ENCODE measurements around the gene RPTOR. TPM values are rescaled to one million over a fixed set of nuclear protein-coding genes. Genes with fewer than 3 reads are reported as not detected.

RPTOR gene
- total RNA-seq, 1 experiment from 2014 or later = 58.0 TPM

GRCh38 chr17:80793421-80793820, 248.8 kb downstream of the RPTOR start:
- Histone ChIP-seq H3K4me1 (ENCODE audit: control insufficient read depth, insufficient read depth, low read length) (peaks cover 46% of the 10 kb centered on the region), H3K27ac (ENCODE audit: low read length) (peak overlapping the region; percentile 96), H3K4me3 (ENCODE audit: low read depth in 2 of 2, low read length in 2 of 2) (no peak overlapping the region), H3K9me3 (ENCODE audit: control insufficient read depth, insufficient read depth, low read depth, low read length) (no peaks in the 10 kb centered on the region), H3K27me3 (ENCODE audit: control insufficient read depth, insufficient read depth, low read length) (no peaks in the 10 kb centered on the region), H3K36me3 (ENCODE audit: control insufficient read depth, insufficient read depth, low read length) (no peaks in the 10 kb centered on the region)
- no peak for DNase-seq (ENCODE audit: low read depth, low spot score)
- intact Hi-C loops (cut with micrococcal nuclease; ENCODE audit: unreplicated experiment) (no loop called here), in situ Hi-C loops (cut with HindIII; ENCODE audit: low pct_unique_long_range_greater_than_20kb, low sequenced_read_pairs) (no loop called here)
- CTCF ChIA-PET = no interaction called here
- ATAC-seq = no peak
- TF ChIP-seq REST (IDR thresholded peaks at IDR 0.05; ENCODE audit: insufficient read depth in 1 of 2, low read depth in 2 of 2, low read length in 1 of 2) = no peak
- no peak for TF ChIP-seq SIN3A (IDR thresholded peaks at IDR 0.05; ENCODE audit: borderline replicate concordance, insufficient read depth, low read depth, low read length)
- TF ChIP-seq, protein P1, sequence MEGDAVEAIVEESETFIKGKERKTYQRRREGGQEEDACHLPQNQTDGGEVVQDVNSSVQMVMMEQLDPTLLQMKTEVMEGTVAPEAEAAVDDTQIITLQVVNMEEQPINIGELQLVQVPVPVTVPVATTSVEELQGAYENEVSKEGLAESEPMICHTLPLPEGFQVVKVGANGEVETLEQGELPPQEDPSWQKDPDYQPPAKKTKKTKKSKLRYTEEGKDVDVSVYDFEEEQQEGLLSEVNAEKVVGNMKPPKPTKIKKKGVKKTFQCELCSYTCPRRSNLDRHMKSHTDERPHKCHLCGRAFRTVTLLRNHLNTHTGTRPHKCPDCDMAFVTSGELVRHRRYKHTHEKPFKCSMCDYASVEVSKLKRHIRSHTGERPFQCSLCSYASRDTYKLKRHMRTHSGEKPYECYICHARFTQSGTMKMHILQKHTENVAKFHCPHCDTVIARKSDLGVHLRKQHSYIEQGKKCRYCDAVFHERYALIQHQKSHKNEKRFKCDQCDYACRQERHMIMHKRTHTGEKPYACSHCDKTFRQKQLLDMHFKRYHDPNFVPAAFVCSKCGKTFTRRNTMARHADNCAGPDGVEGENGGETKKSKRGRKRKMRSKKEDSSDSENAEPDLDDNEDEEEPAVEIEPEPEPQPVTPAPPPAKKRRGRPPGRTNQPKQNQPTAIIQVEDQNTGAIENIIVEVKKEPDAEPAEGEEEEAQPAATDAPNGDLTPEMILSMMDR (IDR thresholded peaks at IDR 0.05) = no peak
- TF ChIP-seq POLR2AphosphoS5 (IDR thresholded peaks at IDR 0.05; ENCODE audit: low read depth, low read length) = no peak
- TF ChIP-seq TCF7L2 (IDR thresholded peaks at IDR 0.05; ENCODE audit: low read depth, low read length) = no peak
- POLR2A ChIA-PET = no interaction called here
- no TSS peak for BruUV-seq (replicated peaks)

- ChIA-PET POLR2A (no interaction called here), CTCF (no interaction called here)
- Histone ChIP-seq H3K27ac (ENCODE audit: low read length) (peak overlapping the region; percentile 19; the same call in 1 of the 2 replicates), H3K4me1 (ENCODE audit: control insufficient read depth, insufficient read depth, low read length) (peaks cover 41% of the 10 kb centered on the region), H3K4me3 (ENCODE audit: low read depth in 2 of 2, low read length in 2 of 2) (no peak overlapping the region), H3K27me3 (ENCODE audit: control insufficient read depth, insufficient read depth, low read length) (no peaks in the 10 kb centered on the region), H3K9me3 (ENCODE audit: control insufficient read depth, insufficient read depth, low read depth, low read length) (no peaks in the 10 kb centered on the region), H3K36me3 (ENCODE audit: control insufficient read depth, insufficient read depth, low read length) (no peaks in the 10 kb centered on the region)
- intact Hi-C loops (cut with micrococcal nuclease; ENCODE audit: unreplicated experiment) = no loop called here
- no peak for ATAC-seq
- TF ChIP-seq SIN3A (IDR thresholded peaks at IDR 0.05; ENCODE audit: borderline replicate concordance, insufficient read depth, low read depth, low read length) = no peak
- TF ChIP-seq REST (IDR thresholded peaks at IDR 0.05; ENCODE audit: insufficient read depth in 1 of 2, low read depth in 2 of 2, low read length in 1 of 2) = no peak
- no peak for TF ChIP-seq TCF7L2 (IDR thresholded peaks at IDR 0.05; ENCODE audit: low read depth, low read length)
- TF ChIP-seq, protein P1 (IDR thresholded peaks at IDR 0.05) = no peak
- no peak for TF ChIP-seq POLR2AphosphoS5 (IDR thresholded peaks at IDR 0.05; ENCODE audit: low read depth, low read length)
- in situ Hi-C loops (cut with HindIII; ENCODE audit: low pct_unique_long_range_greater_than_20kb, low sequenced_read_pairs) = no loop called here
- DNase-seq (ENCODE audit: low read depth, low spot score) = no peak
- no TSS peak for BruUV-seq (replicated peaks)
Measured at GRCh38 chr17:80793851-80794267, 249.2 kb downstream of the RPTOR start.
